Activated T-cell treated with anti-CD3 and anti-CD28 coated beads, Interleukin-2, amount 50 U/mL, for 4 hours (primary cell): ENCODE measurements around the gene ZNF618. TPM values are rescaled to one million over a fixed set of nuclear protein-coding genes. Genes with fewer than 3 reads are reported as not detected.
A peak's percentile ranks its signal among the peaks of the same experiment; 100 is the strongest.
"Not testable (repeated sequence)": the region's sequence is repeated elsewhere in the genome, so short reads cannot be mapped to it uniquely, and the experiment has no call there.

Experiments used
- ATAC-seq, 2 donors: fragments of 200-7000 bp; cut with Tn5 transposase; one replicate each; pipeline ENCODE4 v1.10.0; 2021
- DNase-seq: peaks from one replicate; pipeline ENCODE4 v3.0.0-alpha.2; 2020
- H3K27me3 Mint-ChIP-seq: one replicate; pipeline ENCODE4 v1.8.0; 2021; ENCODE audit warnings: low read depth, mixed read lengths
- H3K36me3 Mint-ChIP-seq: one replicate; pipeline ENCODE4 v1.8.0; 2022; ENCODE audit warnings: mixed read lengths; ENCODE audit not compliant: insufficient read depth
- H3K4me1 Mint-ChIP-seq: one replicate; pipeline ENCODE4 v1.8.0; 2021; ENCODE audit warnings: low read depth, mixed read lengths
- H3K4me3 Mint-ChIP-seq: one replicate; pipeline ENCODE4 v1.8.0; 2021; ENCODE audit warnings: mild to moderate bottlenecking, moderate library complexity, mixed read lengths
- H3K9me3 Mint-ChIP-seq: one replicate; pipeline ENCODE4 v1.8.0; 2021; ENCODE audit warnings: mixed read lengths
- total RNA-seq, 3 donors: library from RNA; stranded (reverse); gene quantifications; one replicate each; pipeline ENCODE4 v1.2.1, GENCODE V29; 2021

The ZNF618 gene
- total RNA-seq, 3 donors from 2014 or later, result 0.19 to 0.48 (median 0.21) TPM

DNA sequence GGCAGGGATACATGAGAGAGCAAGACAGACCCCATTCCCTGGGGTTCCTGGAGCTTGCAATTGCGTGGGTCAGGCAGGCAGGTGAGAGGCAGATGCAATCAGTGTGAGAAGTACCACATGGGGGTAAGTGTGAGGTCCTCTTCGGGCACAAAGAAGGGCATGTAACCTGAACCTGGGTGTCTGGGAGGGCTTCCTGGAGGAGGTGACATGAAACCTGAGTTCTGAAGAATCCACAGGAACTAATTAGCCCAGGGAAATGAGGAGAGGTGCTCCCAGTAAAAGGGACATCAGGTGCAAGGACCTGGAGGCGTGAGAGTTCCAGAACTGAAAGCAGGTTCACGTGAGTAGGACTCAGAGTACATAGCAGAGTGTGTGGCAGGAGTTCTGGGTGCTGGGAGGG lies 199.5 kb downstream of the ZNF618 start:
- Mint-ChIP-seq H3K4me1 (no peaks in the 10 kb centered on the region), H3K36me3 (no peaks in the 10 kb centered on the region), H3K9me3 (no peaks in the 10 kb centered on the region), H3K27me3 (peaks cover 16% of the 10 kb centered on the region), H3K4me3 (no peak overlapping the region)
- ATAC-seq (no peak), DNase-seq (no peak)

DNA sequence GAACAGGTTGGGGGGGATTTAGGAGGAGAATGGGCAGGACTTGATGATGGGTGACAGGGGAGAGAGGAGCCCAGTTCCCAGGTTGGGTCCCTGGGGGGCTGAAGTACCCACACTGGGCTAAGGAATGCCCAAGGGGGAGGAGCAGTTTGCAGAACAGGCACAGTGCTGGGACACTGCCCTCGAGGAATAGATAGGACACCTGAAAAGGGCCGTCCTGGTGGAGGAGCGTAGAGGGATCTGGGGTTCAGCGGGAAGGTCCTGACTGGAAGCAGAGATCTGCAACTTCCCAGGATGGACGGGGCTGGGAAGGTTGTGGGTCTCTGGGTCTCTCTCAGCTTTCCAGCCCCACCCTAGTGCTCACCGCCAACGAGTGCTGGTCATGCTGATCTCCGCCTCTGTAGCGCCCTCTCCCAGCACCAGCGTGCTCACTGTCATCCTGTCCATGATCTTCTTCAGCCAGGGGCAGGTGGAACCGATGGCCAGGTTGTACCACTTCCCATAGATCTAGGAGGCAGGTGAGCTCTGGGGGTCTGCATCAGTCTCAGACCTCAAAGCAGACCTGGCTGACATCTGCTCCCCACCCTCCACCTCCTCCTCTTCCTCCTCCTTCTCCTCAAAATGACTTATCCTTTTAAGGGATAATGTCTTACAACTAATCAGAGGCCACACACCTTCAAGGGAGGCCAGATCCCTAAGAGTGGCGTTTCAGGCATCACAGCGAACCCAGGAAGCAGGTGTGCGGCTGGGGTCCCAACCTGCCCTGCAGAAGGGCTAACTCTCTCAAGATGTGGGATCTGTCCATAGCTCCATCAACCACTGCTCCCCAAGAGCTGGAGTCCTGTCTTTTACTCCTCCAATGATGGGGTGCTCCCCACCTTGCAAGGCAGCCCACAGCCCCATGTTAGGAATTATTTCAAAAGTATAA lies 200.4 kb downstream of the ZNF618 start:
- Mint-ChIP-seq H3K9me3 (no peaks in the 10 kb centered on the region), H3K36me3 (no peaks in the 10 kb centered on the region), H3K4me3 (no peak overlapping the region), H3K4me1 (no peaks in the 10 kb centered on the region), H3K27me3 (peaks cover 16% of the 10 kb centered on the region)
- DNase-seq (no peak), ATAC-seq (no peak)

DNA sequence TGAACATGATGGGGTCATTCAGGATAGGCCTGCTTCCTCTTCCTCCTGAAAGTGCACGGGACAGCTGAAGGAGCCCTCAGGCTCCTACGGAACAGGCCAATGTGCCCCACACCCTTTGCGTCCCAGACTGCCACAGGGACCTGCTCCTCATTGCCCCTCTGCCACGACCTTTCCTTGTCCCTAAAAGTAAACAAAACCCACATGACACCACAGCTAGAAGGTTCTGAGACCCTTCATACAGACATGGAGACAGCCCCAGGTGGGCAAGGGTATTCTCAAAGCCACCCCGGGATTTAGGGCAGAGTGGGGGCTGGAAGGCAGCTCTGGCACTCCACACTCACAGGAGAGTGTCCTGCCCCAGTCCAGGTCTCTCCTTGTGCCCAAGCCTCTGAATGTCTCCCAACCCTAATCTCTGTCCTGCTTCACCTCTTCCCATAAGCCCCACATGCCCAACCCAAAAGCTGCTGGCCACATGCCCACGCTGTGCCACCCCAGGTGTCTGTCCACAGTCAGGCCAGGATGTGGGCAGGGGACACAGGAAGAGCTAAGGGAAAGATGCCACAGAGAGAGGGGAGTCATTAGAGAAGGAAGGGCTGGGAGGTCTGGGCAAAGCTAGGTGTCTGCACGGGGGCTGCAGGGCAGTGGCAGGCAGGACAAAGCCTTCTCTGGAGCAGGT lies 201.2 kb downstream of the ZNF618 start:
- ATAC-seq (no peak), DNase-seq (no peak)
- Mint-ChIP-seq H3K4me3 (no peak overlapping the region), H3K4me1 (no peaks in the 10 kb centered on the region), H3K27me3 (peaks cover 16% of the 10 kb centered on the region), H3K36me3 (no peaks in the 10 kb centered on the region), H3K9me3 (no peaks in the 10 kb centered on the region)

DNA sequence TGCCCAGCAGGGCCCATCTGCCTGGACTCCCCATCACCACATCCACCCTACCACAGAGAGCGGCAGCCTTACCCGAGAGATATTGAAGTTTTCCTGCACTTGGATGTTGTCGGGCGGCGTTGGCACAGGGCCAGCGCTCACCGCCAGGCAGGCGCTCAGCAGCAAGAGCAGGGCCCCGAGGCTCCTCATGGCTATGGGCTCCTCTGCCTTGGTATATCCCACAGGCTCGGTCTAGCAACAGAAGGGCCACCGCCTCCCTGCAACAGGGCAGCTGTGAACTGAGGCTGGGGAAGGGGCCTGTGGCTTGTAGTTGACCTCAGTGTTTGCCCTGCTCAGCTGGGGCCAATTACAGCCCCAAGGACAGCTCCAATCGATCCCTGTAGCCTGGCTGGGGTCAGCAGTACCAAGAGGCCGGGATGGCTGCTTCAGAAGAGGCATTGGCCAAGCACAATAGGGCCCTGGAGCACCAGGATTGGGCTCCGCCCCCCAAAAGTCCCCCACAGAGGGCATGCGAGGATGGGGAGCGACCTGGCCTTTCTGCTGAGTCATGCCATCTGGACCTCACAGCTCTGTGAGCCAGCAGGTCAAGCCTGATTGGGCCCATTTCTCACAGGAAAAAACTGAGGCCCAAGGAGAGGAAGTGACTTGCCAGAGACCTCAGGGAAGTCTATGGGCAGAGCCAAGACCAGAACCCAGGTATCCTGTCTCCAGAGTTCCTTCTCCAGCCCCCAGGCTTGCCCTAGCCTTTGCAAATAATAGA lies 202.1 kb downstream of the ZNF618 start, which contains the start of gene AMBP:
AMBP (minus strand) TSS at position 280 of the 760 bp plus-strand sequence; CDS start at position 189, 91 bp downstream.
- no peak within 1 kb of the TSS for H3K4me3 Mint-ChIP-seq
- H3K36me3 Mint-ChIP-seq, result no peaks in the 10 kb centered on the region
- ATAC-seq (no peak), DNase-seq (no peak)
- H3K9me3 Mint-ChIP-seq, result no peaks in the 10 kb centered on the region
- H3K4me1 Mint-ChIP-seq, result no peaks in the 10 kb centered on the region
- H3K27me3 Mint-ChIP-seq, result peaks cover 16% of the 10 kb centered on the region

DNA sequence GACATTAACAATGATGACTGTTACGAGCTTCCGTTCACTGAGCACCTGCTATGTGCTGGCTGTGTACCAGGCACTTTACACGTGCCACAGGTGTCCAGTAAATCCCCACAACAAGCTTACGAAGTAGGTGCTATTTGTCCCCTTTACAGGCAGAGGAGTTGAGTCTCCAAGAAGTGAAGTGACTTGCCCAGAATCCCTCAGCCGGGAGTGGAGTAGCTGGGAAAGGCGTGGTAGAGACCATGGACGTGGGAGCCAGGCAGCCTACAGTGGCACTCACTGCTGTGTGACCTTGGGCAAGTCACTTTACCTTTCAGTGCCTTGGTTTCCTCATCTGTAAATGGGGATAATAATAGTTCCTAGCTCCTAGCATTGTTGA lies 202.7 kb downstream of the ZNF618 start:
- ATAC-seq (no peak), DNase-seq (no peak)
- no peaks in the 10 kb centered on the region for H3K4me1 Mint-ChIP-seq
- H3K27me3 Mint-ChIP-seq, result peaks cover 16% of the 10 kb centered on the region
- H3K4me3 Mint-ChIP-seq, result no peak overlapping the region
- H3K36me3 Mint-ChIP-seq, result no peaks in the 10 kb centered on the region
- no peaks in the 10 kb centered on the region for H3K9me3 Mint-ChIP-seq

- no peaks in the 10 kb centered on the region for H3K36me3 Mint-ChIP-seq
- DNase-seq (no peak), ATAC-seq (no peak)
- no peaks in the 10 kb centered on the region for H3K4me1 Mint-ChIP-seq
- H3K9me3 Mint-ChIP-seq, result no peaks in the 10 kb centered on the region
- H3K4me3 Mint-ChIP-seq, result no peak overlapping the region
- peaks cover 18% of the 10 kb centered on the region for H3K27me3 Mint-ChIP-seq
Measured at GRCh38 chr9:114080195-114080772, 204.2 kb downstream of the ZNF618 start.

GRCh38 chr9:114080773-114081440 lies 204.8 kb downstream of the ZNF618 start:
- Mint-ChIP-seq H3K27me3 (peaks cover 12% of the 10 kb centered on the region), H3K4me3 (no peak overlapping the region), H3K36me3 (no peaks in the 10 kb centered on the region), H3K9me3 (no peaks in the 10 kb centered on the region), H3K4me1 (no peaks in the 10 kb centered on the region)
- no peak for DNase-seq
- ATAC-seq, result no peak

- Mint-ChIP-seq H3K4me3 (no peak overlapping the region), H3K27me3 (peaks cover 11% of the 10 kb centered on the region), H3K9me3 (no peaks in the 10 kb centered on the region), H3K4me1 (no peaks in the 10 kb centered on the region), H3K36me3 (no peaks in the 10 kb centered on the region)
- ATAC-seq (no peak), DNase-seq (no peak)
Measured at GRCh38 chr9:114081441-114082016, 205.4 kb downstream of the ZNF618 start.

DNA sequence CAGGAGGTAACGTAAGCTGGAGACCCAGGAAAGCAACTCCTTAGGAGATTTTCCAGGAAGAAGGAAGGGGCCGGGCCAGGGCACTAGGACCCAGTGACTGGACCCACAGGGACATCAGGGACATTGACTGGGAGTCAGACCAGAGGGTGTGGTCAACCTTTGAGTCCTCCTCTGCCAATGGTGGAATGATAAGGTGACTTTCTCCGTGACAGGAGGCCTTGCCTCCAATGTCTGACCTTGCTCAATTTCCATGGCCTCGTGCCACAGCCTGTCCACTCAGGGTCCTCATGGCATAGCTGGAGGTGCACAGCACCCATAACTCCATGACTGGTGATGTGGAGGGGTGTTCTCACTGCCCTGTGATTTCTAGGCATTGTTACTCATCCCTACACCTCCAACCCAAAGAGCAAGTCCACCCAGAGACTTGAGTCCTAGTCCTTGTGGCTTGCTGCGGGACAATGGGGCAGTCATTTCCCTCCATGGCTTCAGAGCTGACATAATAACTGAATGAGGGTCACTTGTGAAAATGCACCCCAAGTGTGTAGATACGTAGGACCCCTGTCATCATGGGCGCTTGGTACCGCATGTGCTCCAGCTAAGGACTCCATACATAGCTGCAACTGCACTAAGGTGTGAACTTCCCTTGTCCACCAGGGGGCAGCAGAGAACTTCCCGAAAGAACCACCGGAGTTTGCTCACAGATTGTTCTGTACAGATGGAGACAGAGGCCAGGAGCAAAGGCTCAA lies 206.1 kb downstream of the ZNF618 start:
- DNase-seq (peak; percentile 79), ATAC-seq (peak; percentile 85)
- Mint-ChIP-seq H3K36me3 (no peaks in the 10 kb centered on the region), H3K4me3 (no peak overlapping the region), H3K9me3 (no peaks in the 10 kb centered on the region), H3K27me3 (peaks cover 5% of the 10 kb centered on the region), H3K4me1 (no peaks in the 10 kb centered on the region)

DNA sequence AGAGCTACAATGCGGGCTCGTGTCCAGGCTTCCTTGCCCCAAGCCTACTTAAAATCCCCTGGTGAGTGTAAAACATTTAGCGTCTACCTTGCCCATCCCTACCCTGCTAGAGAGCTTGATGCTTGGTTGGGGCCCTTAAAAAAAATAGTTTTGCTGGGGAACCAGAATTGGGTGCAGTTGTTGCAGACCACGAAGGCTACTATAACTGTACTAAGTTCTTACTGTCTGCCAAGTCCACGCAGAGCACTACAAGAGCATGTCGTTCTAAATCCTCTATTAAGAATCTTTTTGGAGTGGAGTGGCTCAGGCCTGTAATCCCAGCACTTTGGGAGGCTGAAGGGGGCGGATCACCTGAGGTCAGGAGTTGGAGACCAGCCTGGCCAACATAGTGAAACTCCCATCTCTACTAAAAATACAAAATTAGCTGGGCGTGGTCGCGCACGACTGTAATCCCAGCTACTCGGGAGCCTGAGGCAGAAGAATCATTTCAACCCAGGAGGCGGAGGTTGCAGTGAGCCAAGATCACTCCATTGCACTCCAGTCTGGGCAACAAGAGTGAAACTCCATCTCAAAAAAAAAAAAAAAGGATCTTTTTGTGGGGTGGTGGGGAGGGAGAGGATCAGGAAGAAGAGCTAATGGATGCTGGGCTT lies 206.8 kb downstream of the ZNF618 start:
- not testable (repeated sequence) for H3K36me3 Mint-ChIP-seq, DNase-seq, H3K9me3 Mint-ChIP-seq, ATAC-seq, H3K4me3 Mint-ChIP-seq, H3K4me1 Mint-ChIP-seq, H3K27me3 Mint-ChIP-seq

DNA sequence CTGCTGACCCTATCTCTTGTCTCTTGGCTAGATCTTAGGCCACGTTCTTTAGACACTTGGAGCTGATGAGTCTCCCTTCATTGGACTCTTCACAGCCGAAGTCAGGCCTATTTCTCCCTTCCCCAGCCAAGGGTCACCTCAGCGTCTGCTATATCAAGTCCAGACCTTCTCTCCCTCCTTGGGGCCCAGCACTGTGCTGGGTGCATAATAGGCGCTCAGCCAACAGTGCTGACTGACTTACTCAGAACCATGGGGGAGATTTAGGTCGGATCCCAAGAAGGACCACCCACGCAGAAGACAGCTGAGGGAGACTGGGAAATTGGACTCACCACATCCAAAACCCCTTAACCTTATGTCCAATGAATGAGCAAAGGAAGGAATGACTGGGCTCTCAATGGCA lies 207.6 kb downstream of the ZNF618 start:
- Mint-ChIP-seq H3K9me3 (no peaks in the 10 kb centered on the region), H3K4me1 (no peaks in the 10 kb centered on the region), H3K36me3 (no peaks in the 10 kb centered on the region), H3K27me3 (peaks cover 3% of the 10 kb centered on the region), H3K4me3 (no peak overlapping the region)
- no peak for DNase-seq
- ATAC-seq, result no peak

DNA sequence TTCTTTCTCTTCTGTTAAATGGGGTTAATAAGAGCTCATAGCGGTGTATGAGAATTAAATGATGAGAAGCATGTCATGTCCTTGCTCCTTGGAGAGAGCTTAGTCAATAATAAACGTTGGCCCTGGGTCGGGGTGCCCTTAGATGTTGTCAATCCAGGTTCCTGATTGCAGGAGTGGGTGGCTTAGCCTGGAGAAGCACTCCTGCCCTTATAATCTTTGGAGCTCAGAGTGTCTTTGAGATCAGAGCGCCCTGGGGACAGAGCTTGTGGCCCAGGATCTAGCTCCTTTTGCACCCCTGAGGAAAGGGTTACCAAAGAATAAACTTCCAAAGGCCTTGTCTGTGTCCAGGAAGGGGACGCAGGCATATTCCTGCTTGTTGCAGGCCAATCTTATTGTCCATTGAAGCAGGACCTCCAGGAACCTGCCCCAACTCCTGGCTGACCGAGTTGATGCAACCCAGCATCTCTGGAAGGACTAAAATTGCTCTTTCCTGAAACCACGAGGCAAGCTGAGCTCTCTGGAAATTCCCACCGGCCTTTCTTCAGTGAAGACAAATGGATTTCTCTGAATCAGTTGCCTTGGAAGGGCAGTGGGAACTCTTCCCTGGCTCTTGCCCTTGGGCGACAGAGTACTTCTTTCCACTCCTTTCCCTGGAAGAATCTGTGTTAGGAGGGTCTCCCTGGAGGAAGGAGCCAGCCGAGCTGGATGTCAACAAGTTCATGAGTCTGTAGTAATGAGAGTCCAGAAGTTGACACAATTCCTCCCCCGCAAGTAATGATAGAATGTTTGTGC lies 208.4 kb downstream of the ZNF618 start:
- no peaks in the 10 kb centered on the region for H3K4me1 Mint-ChIP-seq
- no peak overlapping the region for H3K4me3 Mint-ChIP-seq
- H3K27me3 Mint-ChIP-seq, result peaks cover 4% of the 10 kb centered on the region
- DNase-seq (no peak), ATAC-seq (no peak)
- no peaks in the 10 kb centered on the region for H3K9me3 Mint-ChIP-seq
- H3K36me3 Mint-ChIP-seq, result no peaks in the 10 kb centered on the region
